ENCODE data around the gene SERPINA6.
"Not testable (repeated sequence)": the region's sequence is repeated elsewhere in the genome, so short reads cannot be mapped to it uniquely, and the experiment has no call there.

SERPINA6 gene

DNA sequence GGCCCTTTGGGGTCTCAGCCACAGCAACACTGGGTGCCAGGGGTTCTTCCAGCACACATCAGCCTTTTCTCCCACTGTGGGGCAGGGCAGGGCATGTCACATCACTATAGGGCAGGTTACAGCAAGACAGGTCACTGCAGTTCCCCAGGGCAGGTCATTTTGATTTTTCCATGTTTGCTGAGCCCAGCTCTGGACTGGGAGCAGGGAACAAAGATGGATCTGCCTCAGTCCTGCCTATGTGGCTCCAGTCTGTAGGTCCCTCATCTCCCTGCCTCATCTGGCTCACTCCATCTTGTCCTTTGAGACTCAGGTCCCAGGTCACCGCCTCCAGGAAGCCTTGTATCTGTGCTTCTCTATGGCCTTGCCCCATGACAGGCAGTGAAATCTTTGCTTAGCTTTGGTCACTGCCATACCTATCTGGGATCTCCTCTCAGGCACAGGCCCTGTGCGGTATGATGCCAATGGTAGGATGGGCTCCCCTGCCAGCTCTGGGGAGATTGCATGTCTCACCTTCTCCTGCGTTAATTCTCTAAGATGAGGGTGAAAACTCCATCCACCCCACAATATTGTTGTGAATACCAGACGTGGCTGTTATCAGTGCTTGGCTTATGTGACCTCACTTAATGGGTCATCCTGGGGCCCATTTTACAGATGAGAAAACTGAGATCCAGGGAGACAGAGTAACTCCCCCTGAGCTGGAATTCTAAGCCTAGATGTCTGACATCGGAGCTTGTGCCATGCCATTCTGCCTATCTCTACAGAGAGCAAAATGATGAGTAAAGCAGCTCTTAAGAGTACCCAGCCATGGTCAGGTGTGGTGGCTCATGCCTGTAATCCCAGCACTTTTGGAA lies 1.5 kb downstream of the SERPINA6 start:
- DNase-seq (ENCODE audit: low read depth), result no peak

DNA sequence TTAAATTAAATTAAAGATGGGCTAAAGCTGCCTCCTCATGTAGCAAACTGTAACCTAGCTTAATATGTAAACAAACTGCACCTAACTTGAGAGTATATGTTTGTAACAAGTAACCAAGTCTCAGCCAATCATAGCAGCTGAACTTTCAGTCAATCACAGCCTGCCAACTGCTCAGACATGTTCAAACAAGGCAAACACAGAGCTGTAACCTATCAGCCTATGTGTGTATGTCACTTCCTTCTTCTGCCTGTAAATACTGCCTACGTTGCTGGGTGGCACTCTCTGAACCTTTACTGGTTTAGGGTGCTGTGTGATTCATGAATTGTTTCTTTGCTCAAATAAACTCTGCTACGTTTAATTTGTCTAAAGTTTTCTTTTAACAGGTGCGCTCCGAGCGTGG lies 2.9 kb downstream of the SERPINA6 start:
- DNase-seq (ENCODE audit: low read depth), result no peak

DNA sequence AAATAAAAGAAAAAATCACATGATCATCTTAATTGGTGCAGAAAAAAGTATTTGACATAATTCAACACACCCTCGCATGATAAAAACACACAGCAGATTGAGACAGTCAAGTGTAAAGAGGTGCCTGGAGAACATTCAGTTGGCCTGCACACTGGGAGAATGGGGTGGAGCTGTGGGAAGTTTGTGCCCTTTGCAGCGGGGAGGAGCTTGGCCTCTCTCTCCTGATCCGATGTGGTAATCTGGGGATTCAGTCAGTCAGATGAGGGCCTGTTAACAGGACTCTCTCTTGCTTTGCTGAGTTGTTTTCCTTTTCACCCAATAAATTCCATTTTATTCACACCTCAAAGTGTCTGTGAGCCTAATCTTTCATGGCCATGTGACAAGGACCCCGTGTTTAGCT lies 5.9 kb downstream of the SERPINA6 start:
- no peak for DNase-seq (ENCODE audit: low read depth)

DNA sequence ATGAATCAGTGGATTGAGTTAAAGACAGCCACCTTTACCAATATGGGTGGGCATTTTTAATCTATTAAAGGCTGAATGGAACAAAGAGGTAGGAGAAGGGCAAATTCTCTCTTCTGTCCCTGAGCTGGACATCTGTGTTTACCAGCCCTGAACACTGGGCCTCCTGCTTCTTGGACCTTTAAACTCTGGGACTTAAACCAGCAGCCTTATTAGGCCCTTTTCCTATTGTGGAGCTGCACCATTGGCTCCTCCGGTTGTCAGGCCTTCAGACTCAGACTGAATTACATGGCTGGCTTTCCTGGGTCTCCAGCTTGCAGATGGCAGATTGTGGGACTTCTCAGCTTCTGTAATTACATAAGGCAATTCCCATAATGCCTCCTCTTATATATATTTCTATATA lies 6.4 kb downstream of the SERPINA6 start:
- DNase-seq (ENCODE audit: low read depth), result no peak

DNA sequence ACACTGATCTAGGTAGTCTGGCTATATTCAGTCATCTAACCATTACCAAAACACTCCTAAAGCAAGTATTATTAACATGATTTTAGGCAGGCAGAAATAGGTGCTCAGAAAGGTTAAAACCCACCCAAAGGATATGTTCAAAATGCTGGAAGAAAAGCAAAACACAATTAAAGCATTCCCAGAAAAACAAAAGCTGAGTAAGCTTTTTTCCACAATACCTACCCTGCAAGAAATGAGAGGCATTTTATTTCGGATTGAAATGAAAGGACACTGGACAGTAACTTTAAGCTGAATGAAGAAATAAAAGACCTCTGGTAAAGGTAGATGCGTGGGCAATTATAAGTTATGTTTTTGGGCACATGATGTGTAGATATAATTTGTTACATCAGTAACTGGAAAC lies 8.2 kb downstream of the SERPINA6 start:
- DNase-seq (ENCODE audit: low read depth), result no peak

DNA sequence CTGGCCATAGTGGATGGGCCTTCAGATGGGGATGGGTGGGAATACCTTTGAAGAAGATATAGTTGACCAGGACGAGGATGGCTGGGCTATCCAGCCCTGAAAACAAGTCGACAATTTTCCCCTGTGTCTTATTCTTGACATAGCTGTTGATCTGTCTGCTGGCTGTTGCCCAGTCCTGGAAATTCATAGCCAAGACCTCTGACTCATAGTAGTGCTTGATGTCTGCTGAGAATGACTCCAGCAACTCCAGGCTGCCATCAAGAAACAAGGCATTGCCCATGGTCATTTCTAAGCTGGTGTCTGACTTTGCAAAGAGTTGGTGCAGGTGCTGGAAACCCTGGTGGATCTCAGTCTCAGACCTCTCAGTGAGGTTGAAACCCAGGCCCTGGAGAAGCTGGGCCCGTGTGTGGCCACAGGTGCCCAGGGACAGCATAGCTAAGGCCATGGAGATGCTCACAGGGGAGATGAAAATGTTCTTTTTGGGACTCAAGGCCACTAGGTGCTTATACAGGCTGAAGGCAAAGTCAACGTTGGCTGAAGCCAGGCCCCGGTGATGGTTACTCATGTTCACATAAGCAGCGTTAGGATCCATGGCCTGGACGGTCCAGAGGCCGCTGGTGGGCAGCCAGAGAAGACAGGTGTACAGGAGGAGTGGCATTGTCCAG lies 9.0 kb downstream of the SERPINA6 start:
- no peak for DNase-seq (ENCODE audit: low read depth)

DNA sequence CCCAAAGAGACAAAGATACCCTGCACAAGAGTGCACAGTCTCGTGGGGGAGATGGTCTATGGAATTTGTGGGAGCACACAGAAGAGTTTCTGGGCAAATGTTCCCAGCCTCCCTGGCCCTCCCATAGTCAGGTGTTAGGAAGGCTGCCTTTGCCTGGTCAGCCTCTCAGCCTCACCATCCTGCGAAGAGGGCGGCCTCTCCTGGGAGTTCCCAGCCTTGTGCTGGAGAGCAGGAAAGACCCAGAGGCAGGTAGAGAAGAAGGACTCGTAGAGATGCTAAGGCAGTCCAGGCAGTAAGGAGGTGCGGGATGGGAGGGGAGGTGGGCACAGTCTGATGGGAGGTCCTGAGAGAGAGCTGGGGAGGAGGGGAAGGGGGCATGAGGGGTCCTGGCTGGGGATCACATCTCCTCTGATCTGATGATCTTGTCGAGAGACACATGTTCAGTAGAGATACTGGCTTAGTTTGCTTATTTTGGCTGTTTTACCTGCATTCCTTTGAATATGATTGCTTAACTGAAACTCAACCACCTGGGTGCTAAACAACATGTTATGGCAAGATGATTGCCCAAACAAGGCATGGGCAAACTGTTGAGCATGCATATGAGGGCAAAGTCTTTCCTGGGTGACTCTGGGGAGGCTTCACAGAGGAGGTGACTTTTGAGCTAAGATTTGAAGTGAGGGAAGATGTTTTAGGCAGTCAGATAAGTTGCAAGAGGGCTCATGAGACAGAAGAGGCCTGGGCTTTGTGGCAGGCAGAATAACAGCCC lies 10.5 kb downstream of the SERPINA6 start:
- no peak for DNase-seq (ENCODE audit: low read depth)

DNA sequence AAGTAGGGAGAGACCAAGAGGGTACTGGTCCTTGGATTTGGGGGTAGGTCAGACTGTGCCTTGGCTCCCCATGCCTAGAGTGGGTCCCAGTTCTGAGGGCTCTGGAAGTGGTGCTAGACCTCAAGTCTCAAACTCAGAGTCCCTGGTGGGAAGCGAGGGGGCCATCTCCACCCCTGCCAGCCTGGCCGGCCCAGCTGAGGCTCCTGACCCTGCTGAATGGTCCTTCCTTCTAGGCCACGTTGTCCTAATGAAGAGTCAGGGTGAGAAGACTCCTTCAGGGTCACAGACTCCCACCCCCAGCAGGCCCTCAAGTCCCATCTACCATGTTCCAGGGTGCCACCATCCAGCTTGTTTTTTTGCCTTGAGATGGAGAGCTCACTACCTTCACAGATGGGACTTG lies 12.9 kb downstream of the SERPINA6 start:
- DNase-seq (ENCODE audit: low read depth), result no peak

DNA sequence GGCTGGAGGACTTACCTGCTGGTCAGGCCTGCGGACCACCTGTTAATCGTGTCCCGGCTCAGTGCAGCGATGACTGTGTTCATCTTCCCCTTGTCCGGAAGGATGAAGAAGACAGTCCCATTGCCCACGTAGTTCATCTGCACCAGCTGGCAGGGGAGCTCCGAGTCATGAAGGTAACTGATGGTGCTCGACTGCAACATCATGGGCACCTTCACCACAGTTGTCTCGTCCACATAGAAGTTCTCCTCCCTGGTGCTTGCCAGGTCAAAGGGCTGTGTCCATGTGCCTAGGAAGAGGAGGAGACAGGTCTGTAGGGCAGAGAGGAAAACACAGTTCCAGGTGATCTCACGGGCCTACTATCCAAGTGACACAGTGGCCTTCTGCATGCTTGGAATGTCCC lies 13.4 kb downstream of the SERPINA6 start:
- no peak for DNase-seq (ENCODE audit: low read depth)

DNA sequence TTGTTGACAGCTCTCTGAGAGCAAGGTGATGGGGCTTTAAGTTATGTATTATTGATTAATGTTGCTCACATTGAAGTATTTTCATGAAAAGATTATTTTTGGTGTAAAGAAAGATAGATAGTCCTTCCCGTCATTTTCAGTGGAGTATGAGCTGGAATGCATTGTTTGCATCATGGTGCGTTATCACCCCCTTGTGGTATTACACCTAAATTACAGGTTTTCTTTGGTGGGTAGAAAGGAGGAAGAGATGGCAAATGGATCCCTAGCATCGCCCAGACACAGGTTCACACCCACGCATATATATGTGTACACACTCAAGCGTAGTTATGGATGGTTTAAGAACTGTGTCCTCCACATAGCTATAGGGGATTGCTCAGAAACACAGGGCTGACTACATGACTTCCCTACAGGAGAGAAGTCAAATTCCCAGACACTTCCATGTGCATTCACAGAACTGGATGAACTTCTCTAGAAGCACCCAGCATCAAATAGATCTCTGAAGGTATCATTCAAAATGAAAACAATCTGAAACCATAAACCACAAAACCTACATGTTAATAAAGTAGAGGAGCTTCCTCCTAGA lies 15.6 kb downstream of the SERPINA6 start:
- no peak for DNase-seq (ENCODE audit: low read depth)

DNA sequence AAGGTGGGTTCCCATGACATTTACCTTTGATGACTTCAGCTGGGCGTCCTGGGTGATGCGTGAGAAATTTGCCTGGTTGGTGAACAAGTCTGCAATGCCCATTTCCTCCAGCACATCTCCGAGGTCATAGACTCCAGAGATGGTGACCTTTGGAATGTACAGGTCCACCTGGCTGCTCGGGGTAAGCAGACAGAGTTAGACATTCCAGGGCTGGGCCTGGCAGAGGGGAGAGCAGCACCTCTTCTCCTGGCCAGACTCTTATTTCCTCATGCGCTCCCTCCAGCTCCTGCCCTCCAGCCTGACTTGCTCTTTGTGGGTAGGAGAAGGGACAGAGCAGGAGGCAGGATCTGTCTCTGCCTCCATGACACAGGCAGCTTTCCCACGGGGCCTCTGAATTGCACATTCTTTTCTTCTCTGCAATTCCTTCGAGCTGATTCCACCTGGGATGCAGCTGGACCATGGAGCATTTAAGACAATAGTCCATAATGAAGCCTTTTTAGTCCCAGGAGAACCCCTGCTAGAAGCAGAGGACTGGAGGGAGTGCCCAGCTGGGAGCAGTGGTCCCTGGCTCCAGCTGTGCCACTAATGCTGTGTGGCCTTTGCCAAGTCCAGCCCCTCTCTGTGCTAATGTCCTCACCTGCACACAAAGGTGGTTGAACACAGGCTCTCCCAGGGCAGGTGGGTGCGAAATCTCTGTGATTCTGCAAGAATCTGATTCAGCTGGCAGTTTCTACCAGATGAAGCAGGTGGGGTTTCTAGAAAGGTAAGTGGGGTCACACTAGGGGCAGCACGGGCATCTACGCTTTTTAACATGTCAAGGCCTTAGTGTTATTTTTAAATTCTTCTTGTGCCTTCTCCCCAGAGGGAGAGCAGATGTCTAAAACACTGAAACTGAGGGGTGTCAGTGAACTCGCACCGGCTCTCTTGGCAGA lies 16.8 kb downstream of the SERPINA6 start:
- no peak for DNase-seq (ENCODE audit: low read depth)

DNA sequence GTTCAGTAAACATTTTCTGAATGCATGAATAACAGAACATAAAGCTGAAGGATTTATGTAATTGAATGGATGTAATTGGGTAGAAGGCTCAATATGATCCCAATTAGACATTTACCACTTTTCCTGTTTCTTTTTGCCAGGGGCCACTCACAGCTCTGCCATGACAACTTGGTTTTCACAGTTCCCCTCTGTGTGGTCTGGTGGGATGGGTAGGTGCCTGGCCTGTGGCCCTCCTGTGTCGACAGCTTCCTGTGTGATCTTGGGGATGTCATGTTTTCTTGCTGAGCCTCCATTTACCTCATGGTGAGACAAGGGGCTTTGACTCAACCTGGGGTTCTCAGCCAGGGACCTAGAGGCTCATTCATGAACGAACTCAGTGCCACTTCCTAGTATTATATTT lies 17.5 kb downstream of the SERPINA6 start:
- no peak for DNase-seq (ENCODE audit: low read depth)

DNA sequence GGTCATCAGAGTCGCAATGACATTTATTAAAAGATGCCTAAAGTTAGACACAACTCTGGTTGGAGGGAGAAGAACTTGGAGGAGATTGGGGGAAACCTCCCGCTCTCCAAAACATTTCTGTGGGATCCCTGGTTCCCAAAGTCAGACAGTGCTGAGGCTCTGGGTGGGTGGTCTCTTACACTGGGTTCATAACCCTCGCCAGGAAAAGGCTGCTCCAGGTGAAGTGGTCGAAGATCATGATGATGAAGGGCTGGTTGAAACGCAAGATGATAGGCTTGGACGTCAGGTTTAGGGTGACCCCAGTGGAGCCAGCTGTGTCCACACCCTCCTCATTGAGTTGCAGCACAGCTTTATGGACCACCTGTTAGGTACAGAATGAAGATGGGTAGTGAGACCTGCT lies 18.9 kb downstream of the SERPINA6 start:
- no peak for DNase-seq (ENCODE audit: low read depth)

DNA sequence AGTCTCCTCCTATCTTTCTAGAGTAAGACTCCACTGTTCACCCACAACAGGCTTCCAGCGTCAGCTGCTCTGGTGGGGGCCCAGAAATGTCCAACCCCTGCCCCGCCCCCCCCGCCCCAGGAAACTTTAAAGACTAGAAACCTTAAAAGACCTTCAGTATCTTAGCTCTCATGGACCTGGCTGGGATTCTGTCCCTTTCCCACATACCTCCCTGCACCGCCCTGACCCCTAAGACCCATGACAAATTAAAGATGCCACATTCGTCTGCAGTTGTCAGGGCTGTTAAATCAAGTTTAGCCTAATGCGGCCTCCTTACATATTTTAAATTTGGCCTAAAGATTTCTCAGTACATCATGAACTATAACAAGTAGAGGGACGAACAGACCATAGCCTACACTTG lies 20.0 kb downstream of the SERPINA6 start:
- DNase-seq (ENCODE audit: low read depth), result no peak

DNA sequence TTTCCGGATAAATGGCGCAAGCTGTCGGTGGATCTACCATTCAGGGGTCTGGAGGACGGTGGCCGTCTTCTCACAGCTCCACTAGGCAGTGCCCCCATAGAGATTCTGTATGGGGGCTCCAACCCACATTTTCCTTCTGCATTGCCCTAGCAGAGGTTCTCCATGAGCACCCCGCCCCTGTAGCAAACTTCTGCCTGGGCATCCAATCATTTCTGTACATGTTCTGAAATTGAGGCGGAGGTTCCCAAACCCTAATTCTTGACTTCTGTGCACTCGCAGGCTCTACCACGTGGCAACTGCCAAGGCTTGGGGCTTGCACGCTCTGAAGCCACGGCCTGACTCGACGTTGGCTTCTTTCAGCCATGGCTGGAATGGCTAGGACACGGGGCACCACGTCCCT lies 25.0 kb downstream of the SERPINA6 start:
- no peak for DNase-seq (ENCODE audit: low read depth)

DNA sequence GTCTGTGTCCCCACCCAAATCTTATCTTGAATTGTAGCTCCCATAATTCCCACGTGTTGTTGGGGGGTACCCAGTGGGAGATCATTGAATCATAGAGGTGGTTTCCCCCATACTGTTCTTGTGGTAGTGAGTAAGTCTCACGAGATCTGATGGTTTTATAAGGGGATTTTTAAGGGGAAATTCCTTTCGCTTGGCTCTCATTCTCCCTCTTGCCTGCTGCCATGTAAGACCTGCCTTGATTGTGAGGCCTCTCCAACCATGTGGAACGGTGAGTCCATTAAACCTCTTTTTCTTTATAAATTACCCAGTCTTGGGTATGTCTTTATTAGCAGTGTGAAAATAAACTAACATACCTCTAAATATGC lies 27.0 kb downstream of the SERPINA6 start:
- DNase-seq (ENCODE audit: low read depth), result not testable (repeated sequence)

DNA sequence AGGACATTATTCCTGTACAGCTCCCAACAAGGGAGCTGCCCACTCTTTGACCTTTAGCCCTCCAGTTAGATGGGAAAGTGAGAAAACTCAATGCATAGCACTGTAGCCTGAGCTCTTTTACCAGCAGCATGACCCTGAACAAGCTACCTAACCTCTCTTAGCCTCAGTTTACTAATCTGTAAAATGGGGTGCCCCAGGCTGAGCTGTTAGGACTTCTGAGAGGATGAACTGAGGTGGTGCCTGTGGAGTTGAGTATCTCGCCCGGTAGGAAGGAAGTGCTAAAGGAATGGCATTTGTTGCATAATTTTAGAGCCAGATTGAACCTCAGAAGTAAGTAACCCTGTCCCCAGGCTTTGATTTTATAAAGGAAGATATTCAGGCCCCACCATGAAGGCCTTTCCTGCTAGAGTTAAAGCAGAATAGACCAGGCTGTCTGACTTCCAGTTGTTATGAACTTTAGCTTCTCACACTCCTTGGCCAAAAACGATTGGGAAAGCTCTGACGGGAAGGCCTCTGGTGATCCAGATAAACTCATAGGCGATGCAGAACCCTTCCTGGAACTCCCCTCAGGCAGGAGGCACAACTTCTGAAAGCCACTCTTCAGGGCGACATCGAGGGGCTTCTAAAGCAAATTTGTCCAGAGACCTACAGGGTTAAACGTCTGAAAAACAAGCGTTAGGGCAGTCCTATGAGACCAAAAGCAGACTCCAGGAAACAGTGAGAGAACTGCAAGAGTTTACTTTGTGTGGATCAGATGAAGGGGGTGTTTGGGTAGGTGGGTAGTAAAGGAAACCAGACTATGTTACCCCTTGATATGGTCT lies 27.6 kb downstream of the SERPINA6 start:
- DNase-seq (ENCODE audit: low read depth), result no peak

DNA sequence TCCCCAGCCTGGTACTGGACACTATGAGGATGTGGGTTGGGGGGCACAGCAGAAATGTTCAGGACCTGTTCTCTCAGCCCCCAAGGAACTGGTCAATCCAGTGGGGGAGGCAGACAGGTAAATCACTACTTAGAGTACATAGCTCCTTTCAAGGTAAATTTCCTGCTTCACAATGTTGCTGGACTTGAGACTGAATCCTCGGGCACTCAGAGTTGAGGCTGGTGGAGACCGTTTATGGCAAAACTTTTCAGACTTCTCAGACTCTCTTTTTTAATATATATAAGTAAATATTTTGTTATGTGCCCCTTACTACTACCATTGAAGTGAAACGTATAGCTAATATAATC lies 29.6 kb downstream of the SERPINA6 start:
- DNase-seq (ENCODE audit: low read depth), result no peak

DNA sequence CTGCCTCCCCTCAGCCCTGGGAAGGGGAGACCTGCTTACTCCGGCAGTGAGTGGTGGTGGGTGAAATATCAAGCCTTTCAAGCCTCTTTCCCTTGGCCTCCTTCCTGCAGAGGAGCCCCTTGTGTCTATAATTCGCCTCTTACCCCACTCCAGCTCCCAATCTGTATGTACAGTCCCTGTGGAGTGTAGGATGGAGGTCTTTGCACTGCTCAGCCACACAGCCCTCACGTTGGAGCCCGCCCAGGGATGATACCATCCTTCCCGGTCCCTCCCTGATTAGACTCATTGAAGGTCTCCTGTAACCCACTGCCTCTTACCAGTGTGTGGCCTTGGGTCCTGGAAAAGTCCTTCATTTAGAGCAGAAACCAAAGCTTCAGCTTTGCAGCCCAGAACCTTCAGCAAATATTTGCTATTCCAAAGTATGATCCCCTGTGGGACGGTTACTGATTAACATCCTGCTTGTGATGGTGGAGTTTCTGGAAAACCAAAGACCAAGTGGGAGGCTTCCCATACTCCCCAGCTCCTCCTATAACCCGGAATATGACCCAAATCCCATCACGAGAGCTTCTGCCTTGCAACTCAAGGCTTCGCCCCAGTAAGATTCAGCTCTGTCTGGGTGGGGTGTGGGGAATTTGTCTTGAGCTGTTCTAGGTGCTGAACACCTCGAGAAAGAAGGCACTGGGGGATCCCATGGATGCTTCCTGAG lies 30.1 kb downstream of the SERPINA6 start, which contains the start of gene SERPINA10:
TSS of gene SERPINA10 (minus strand) at position 397 of the 706 bp plus-strand sequence. CDS start 2,675 bp downstream, outside the sequence.
- no peak for DNase-seq (ENCODE audit: low read depth)

DNA sequence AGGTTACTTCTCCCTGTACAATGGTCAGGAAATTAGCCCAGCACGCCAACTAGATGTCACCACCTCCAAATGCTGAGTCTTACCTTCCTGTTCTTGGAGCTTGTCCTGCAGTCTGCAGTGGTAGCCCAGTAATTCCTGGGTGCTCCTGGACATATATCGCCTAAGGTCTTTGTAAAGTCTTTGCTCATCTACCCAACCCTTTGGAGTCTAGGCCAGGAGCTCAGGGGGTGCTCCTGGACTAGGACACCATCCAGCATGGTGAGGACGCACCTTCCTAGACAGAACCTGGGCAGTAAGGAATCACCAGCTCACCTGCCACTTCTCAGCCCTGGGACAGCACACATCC lies 30.6 kb downstream of the SERPINA6 start:
- DNase-seq (ENCODE audit: low read depth), result no peak
